H9 (cell line): Measurements from ENCODE around the gene MICAL2. TPM values are rescaled to one million over a fixed set of nuclear protein-coding genes. Genes with fewer than 3 reads are reported as not detected.

Experiments
- DNase-seq: peaks from one replicate; pipeline ENCODE4 v3.0.0-alpha.2; 2017
- H2AFZ ChIP-seq: one replicate; pipeline ENCODE4 v1.6.1; 2013; ENCODE audit warnings: mild to moderate bottlenecking, low read length, control low read depth, moderate library complexity
- H2AK5ac ChIP-seq: 2 replicates; pipeline ENCODE4 v1.6.1; 2013; ENCODE audit warnings: low read length, control low read depth, mixed read lengths; ENCODE audit not compliant: insufficient read length
- H2BK120ac ChIP-seq: one replicate; pipeline ENCODE4 v1.6.1; 2013; ENCODE audit warnings: low read depth, mild to moderate bottlenecking, low read length, control low read depth, inconsistent platforms; ENCODE audit not compliant: poor library complexity, severe bottlenecking
- H2BK12ac ChIP-seq: 2 replicates; pipeline ENCODE4 v1.6.1; 2013; ENCODE audit warnings: low read length, control low read depth, mixed read lengths, low read depth; ENCODE audit not compliant: insufficient read length
- H2BK15ac ChIP-seq: 2 replicates; pipeline ENCODE4 v1.6.1; 2013; ENCODE audit warnings: low read depth, low read length, control low read depth
- H2BK20ac ChIP-seq: one replicate; pipeline ENCODE4 v1.6.1; 2013; ENCODE audit warnings: low read depth, mild to moderate bottlenecking, low read length, control low read depth, inconsistent platforms; ENCODE audit not compliant: poor library complexity, severe bottlenecking
- H2BK5ac ChIP-seq: 2 replicates; pipeline ENCODE4 v1.6.1; 2013; ENCODE audit warnings: low read length, control low read depth, mixed read lengths; ENCODE audit not compliant: insufficient read length
- H3K14ac ChIP-seq: 2 replicates; pipeline ENCODE4 v1.6.1; 2013; ENCODE audit warnings: low read length, control low read depth; ENCODE audit not compliant: insufficient read depth
- H3K18ac ChIP-seq: 2 replicates; pipeline ENCODE4 v1.6.1; 2013; ENCODE audit warnings: low read depth, mild to moderate bottlenecking, mixed read lengths, low read length, control low read depth; ENCODE audit not compliant: insufficient read length
- H3K23ac ChIP-seq: 2 replicates; pipeline ENCODE4 v1.6.1; 2013; ENCODE audit warnings: low read length, control low read depth, mixed read lengths, low read depth; ENCODE audit not compliant: insufficient read length
- H3K23me2 ChIP-seq: 2 replicates; pipeline ENCODE4 v1.6.1; 2013; ENCODE audit warnings: low read depth, mild to moderate bottlenecking, mixed read lengths, low read length, control low read depth; ENCODE audit not compliant: insufficient read length, poor library complexity, severe bottlenecking
- H3K27ac ChIP-seq: 2 replicates; pipeline ENCODE4 v1.5.1; 2013; ENCODE audit warnings: low read length, control low read depth, mixed read lengths, low read depth; ENCODE audit not compliant: insufficient read length
- H3K27me3 ChIP-seq: 2 replicates; pipeline ENCODE4 v1.6.1; 2013; ENCODE audit warnings: low read length, control low read depth, inconsistent platforms; ENCODE audit not compliant: insufficient read depth
- H3K4ac ChIP-seq: 2 replicates; pipeline ENCODE4 v1.6.1; 2013; ENCODE audit warnings: low read depth, mild to moderate bottlenecking, control low read depth, inconsistent platforms, low read length, moderate library complexity
- H3K4me1 ChIP-seq: 2 replicates; pipeline ENCODE4 v1.6.1; 2013; ENCODE audit warnings: low read length, control low read depth, inconsistent platforms; ENCODE audit not compliant: insufficient read depth
- H3K4me2 ChIP-seq: 2 replicates; pipeline ENCODE4 v1.6.1; 2013; ENCODE audit warnings: low read length, control low read depth, mixed read lengths; ENCODE audit not compliant: insufficient read length, insufficient read depth
- H3K56ac ChIP-seq: 2 replicates; pipeline ENCODE4 v1.6.1; 2013; ENCODE audit warnings: low read depth, mild to moderate bottlenecking, mixed read lengths, low read length, control low read depth; ENCODE audit not compliant: insufficient read length
- H3K79me1 ChIP-seq: 2 replicates; pipeline ENCODE4 v1.6.1; 2013; ENCODE audit warnings: low read depth, mild to moderate bottlenecking, moderate library complexity, low read length, control low read depth, inconsistent platforms; ENCODE audit not compliant: insufficient read depth, poor library complexity, severe bottlenecking
- H3K79me2 ChIP-seq: 2 replicates; pipeline ENCODE4 v1.6.1; 2013; ENCODE audit warnings: low read length, control low read depth, inconsistent platforms; ENCODE audit not compliant: insufficient read depth
- H3K9ac ChIP-seq: 2 replicates; pipeline ENCODE4 v1.6.1; 2013; ENCODE audit warnings: low read length, control low read depth, mixed read lengths; ENCODE audit not compliant: insufficient read length; ENCODE audit errors: extremely low read depth
- H3K9me3 ChIP-seq: one replicate; pipeline ENCODE4 v1.6.1; 2013; ENCODE audit warnings: low read depth, low read length, inconsistent platforms; ENCODE audit not compliant: control insufficient read depth
- H3T11ph ChIP-seq: one replicate; pipeline ENCODE4 v1.6.1; 2013; ENCODE audit warnings: mild to moderate bottlenecking, low read length, control low read depth, inconsistent platforms
- H4K20me1 ChIP-seq: one replicate; pipeline ENCODE4 v1.6.1; 2013; ENCODE audit not compliant: control insufficient read depth, insufficient read length, insufficient read depth
- H4K5ac ChIP-seq: 2 replicates; pipeline ENCODE4 v1.6.1; 2013; ENCODE audit warnings: low read depth, mild to moderate bottlenecking, mixed read lengths, low read length, control low read depth; ENCODE audit not compliant: insufficient read length
- H4K8ac ChIP-seq: replicated peaks from 2 replicates; pipeline ENCODE4 v1.6.1; 2013; ENCODE audit warnings: low read length, control low read depth, mixed read lengths, low read depth; ENCODE audit not compliant: insufficient read length
- H4K91ac ChIP-seq: 2 replicates; pipeline ENCODE4 v1.6.1; 2013; ENCODE audit warnings: low read depth, mild to moderate bottlenecking, moderate library complexity, mixed read lengths, low read length, control low read depth; ENCODE audit not compliant: insufficient read length
- H3K27ac Mint-ChIP-seq, 3 experiments: 2 replicates in 2 of 3; 3 replicates in 1 of 3; pipeline ENCODE4 v1.8.0; 2020 to 2021; ENCODE audit warnings: mixed read lengths in 3 of 3, mild to moderate bottlenecking in 1 of 3, moderate library complexity in 1 of 3
- H3K27me3 Mint-ChIP-seq: 2 replicates; pipeline ENCODE4 v1.8.0; 2021; ENCODE audit warnings: low read depth, mild to moderate bottlenecking, moderate library complexity, mixed read lengths
- H3K36me3 Mint-ChIP-seq, 3 experiments: 2 replicates in 2 of 3; 3 replicates in 1 of 3; pipeline ENCODE4 v1.8.0; 2020 to 2021; ENCODE audit warnings: low read depth in 3 of 3, mixed read lengths in 3 of 3; ENCODE audit not compliant: insufficient read depth in 1 of 3
- H3K4me1 Mint-ChIP-seq, 2 experiments: 2 replicates each; pipeline ENCODE4 v1.8.0; 2020; ENCODE audit warnings: mixed read lengths in 2 of 2
- H3K4me3 Mint-ChIP-seq, 2 experiments: 2 replicates in 1 of 2; 3 replicates in 1 of 2; pipeline ENCODE4 v1.8.0; 2020 to 2021; ENCODE audit warnings: mild to moderate bottlenecking in 2 of 2, mixed read lengths in 2 of 2, moderate library complexity in 1 of 2
- H3K9me3 Mint-ChIP-seq, 2 experiments: 2 replicates in 1 of 2; 3 replicates in 1 of 2; pipeline ENCODE4 v1.8.0; 2020; ENCODE audit warnings: mild to moderate bottlenecking in 2 of 2, mixed read lengths in 2 of 2, moderate library complexity in 1 of 2
- WGBS: extraction: QIAGEN DNeasy Blood & Tissue Kit; methylation state at CpG from one replicate; pipeline ENCODE4 v1.1.7; 2013; ENCODE audit warnings: missing lambda C conversion rate, low lambda C conversion rate, mixed read lengths; ENCODE audit not compliant: insufficient read length; ENCODE audit errors: extremely low coverage; 5-methylcytosine and 5-hydroxymethylcytosine counted together
- total RNA-seq: library from RNA; stranded (reverse); gene quantifications from 2 replicates; pipeline ENCODE4 v1.2.1, GENCODE V29; 2021
- TF ChIP-seq, protein P1 (sequence below): fragments of 200-600 bp; sonication (generic); conservative IDR thresholded peaks from 3 replicates; pipeline ENCODE4 v1.8.0; 2021; ENCODE audit warnings: antibody characterized with exemption, mild to moderate bottlenecking

Gene MICAL2
- total RNA-seq, 1 experiment from 2014 or later: 4.7 TPM

- TF ChIP-seq, protein P1, sequence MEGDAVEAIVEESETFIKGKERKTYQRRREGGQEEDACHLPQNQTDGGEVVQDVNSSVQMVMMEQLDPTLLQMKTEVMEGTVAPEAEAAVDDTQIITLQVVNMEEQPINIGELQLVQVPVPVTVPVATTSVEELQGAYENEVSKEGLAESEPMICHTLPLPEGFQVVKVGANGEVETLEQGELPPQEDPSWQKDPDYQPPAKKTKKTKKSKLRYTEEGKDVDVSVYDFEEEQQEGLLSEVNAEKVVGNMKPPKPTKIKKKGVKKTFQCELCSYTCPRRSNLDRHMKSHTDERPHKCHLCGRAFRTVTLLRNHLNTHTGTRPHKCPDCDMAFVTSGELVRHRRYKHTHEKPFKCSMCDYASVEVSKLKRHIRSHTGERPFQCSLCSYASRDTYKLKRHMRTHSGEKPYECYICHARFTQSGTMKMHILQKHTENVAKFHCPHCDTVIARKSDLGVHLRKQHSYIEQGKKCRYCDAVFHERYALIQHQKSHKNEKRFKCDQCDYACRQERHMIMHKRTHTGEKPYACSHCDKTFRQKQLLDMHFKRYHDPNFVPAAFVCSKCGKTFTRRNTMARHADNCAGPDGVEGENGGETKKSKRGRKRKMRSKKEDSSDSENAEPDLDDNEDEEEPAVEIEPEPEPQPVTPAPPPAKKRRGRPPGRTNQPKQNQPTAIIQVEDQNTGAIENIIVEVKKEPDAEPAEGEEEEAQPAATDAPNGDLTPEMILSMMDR: no peak
- H3K9ac ChIP-seq: no peak overlapping the region
- H3K23ac ChIP-seq: no peak overlapping the region
- H3K27ac ChIP-seq: no peak overlapping the region
- no peaks in the 10 kb centered on the region for H3K9me3 ChIP-seq
- no peak overlapping the region for H2BK120ac ChIP-seq
- no peak overlapping the region for H4K8ac ChIP-seq
- no peak overlapping the region for H2BK5ac ChIP-seq
- no peaks in the 10 kb centered on the region for H3K23me2 ChIP-seq
- H4K91ac ChIP-seq: no peak overlapping the region
- DNase-seq: no peak
- no peak overlapping the region for H2AFZ ChIP-seq
- peaks cover 9% of the 10 kb centered on the region for H3K27me3 Mint-ChIP-seq
- no CpG with 5 or more reads among the region's 5 CpGs for WGBS
- H3T11ph ChIP-seq: no peak overlapping the region
- H3K27me3 ChIP-seq: no peaks in the 10 kb centered on the region
- H3K4me2 ChIP-seq: no peak overlapping the region
- H3K4ac ChIP-seq: no peak overlapping the region
- no peak overlapping the region for H4K5ac ChIP-seq
- H3K14ac ChIP-seq: no peak overlapping the region
- H3K79me2 ChIP-seq: no peaks in the 10 kb centered on the region
- H2BK15ac ChIP-seq: no peak overlapping the region
- H2BK20ac ChIP-seq: no peak overlapping the region
- no peaks in the 10 kb centered on the region for H4K20me1 ChIP-seq
- no peaks in the 10 kb centered on the region for H3K36me3 Mint-ChIP-seq
- H3K9me3 Mint-ChIP-seq: no peaks in the 10 kb centered on the region
- H3K18ac ChIP-seq: no peak overlapping the region
- H3K4me3 Mint-ChIP-seq: no peak overlapping the region
- no peak overlapping the region for H2BK12ac ChIP-seq
- no peaks in the 10 kb centered on the region for H3K4me1 ChIP-seq
- no peaks in the 10 kb centered on the region for H3K79me1 ChIP-seq
- peak overlapping the region in 1 of 3 experiments; percentile 10; a peak in 1 of 7 replicates for H3K27ac Mint-ChIP-seq
- H2AK5ac ChIP-seq: no peak overlapping the region
- no peak overlapping the region for H3K56ac ChIP-seq
- peaks cover 8 to 17% of the 10 kb centered on the region in 2 experiments for H3K4me1 Mint-ChIP-seq
Measured at GRCh38 chr11:12213883-12214282, 103.5 kb downstream of the MICAL2 start.
